ENCODE data around the gene SLC38A1.

Gene SLC38A1

DNA sequence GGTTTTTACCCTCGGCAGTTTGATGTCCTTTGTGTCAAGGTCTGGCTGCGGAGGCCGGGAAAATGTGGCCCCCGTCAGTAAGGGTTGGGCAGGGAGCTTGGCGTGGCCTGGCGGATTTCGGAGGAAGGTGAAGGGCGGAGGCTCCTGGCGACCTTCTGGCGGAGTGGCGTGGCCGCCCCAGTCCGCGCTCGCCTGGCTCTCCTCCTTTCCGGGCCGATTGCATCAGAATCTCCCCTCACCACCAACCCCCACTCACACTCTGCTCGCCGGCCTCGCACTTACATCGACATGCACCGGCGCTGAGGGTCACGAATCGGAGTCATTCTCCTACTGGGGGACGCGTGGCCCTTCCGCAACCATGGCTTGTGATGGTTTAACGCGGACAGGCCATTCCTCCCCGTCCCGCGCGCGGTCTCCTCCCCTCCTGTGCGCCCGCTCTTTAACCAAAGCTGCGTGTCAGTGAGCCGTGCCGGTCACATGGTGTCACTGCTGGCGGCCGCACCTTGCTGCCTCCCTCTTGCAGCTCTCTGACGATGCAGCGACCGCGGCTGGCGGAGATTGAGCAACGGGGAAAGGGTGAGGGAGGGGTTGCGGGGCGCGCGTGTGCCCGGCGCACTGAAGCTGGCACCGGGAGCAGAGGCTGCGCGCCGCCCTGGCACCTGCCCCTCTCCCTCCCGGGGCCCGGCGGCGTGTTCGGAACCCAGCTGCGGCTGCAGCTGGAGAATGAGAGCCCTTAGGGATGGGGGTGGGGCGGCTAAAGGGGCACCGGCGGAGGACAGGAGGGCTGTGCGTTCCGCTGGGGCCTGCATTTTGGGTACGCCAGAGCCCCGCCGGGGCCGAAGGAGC is at the start of gene SLC38A1:
TSS of gene SLC38A1 (minus strand) at position 461 of the 846 bp plus-strand sequence. CDS start 29,243 bp downstream, outside the sequence.
- no peaks in the 10 kb centered on the region for H3K27me3 ChIP-seq (replicated peaks; ENCODE audit: control insufficient read depth, insufficient read depth, low read length)
- no peaks in the 10 kb centered on the region for H3K36me3 ChIP-seq (ENCODE audit: control insufficient read depth, insufficient read depth, low read length)
- TF ChIP-seq, protein P1, sequence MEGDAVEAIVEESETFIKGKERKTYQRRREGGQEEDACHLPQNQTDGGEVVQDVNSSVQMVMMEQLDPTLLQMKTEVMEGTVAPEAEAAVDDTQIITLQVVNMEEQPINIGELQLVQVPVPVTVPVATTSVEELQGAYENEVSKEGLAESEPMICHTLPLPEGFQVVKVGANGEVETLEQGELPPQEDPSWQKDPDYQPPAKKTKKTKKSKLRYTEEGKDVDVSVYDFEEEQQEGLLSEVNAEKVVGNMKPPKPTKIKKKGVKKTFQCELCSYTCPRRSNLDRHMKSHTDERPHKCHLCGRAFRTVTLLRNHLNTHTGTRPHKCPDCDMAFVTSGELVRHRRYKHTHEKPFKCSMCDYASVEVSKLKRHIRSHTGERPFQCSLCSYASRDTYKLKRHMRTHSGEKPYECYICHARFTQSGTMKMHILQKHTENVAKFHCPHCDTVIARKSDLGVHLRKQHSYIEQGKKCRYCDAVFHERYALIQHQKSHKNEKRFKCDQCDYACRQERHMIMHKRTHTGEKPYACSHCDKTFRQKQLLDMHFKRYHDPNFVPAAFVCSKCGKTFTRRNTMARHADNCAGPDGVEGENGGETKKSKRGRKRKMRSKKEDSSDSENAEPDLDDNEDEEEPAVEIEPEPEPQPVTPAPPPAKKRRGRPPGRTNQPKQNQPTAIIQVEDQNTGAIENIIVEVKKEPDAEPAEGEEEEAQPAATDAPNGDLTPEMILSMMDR (IDR thresholded peaks at IDR 0.05; ENCODE audit: insufficient read depth, low read length, poor library complexity, severe bottlenecking): no peak
- H3K4me3 ChIP-seq (replicated peaks; ENCODE audit: low read depth, low read length): peak within 1 kb of the TSS; percentile 95
- DNase-seq (ENCODE audit: extremely low read depth, insufficient read length): peak; percentile 90

DNA sequence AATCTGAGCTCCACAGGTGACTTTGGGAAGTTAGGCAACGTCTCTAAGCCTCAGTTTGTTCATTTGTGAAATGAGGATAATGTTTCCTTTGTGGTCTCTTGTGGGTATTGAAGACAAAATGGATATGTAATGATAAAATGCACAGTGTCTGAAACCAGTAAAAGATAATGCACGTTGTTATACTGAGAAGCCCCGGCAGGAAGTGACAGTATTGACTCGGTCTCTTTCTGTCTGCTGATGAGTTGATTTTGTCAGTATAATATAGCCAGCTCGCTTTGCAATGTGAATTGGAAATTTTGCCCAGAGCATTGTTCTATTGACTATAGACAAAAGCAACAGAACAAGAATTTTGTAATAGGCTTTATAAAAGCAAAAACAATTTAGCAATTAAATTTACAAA is 49.2 kb upstream of the SLC38A1 start:
- Histone ChIP-seq H3K4me3 (replicated peaks; ENCODE audit: low read depth, low read length) (no peak overlapping the region), H3K27me3 (replicated peaks; ENCODE audit: control insufficient read depth, insufficient read depth, low read length) (no peaks in the 10 kb centered on the region), H3K36me3 (ENCODE audit: control insufficient read depth, insufficient read depth, low read length) (no peaks in the 10 kb centered on the region)
- no peak for DNase-seq (ENCODE audit: extremely low read depth, insufficient read length)
- TF ChIP-seq, protein P1 (IDR thresholded peaks at IDR 0.05; ENCODE audit: insufficient read depth, low read length, poor library complexity, severe bottlenecking): no peak

DNA sequence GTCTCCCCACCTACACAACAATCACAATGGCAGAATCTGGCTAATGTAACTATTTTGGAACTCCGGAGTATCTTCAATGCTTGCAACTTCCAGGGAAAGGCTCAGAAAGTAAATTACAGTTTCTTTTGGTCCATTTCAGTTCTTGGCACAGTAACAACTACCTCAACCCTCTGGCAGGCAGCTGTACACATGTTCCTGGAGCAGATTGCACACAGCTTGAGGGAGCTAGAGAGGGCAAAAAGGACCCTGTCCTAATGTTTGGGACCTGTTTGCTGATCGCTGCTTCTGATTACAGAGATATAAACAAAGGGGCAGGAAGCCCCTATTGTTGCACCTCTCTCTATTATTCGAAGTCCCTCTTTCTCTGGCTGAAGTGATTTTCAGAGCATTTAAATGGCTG is 35.2 kb upstream of the SLC38A1 start:
- H3K27me3 ChIP-seq (replicated peaks; ENCODE audit: control insufficient read depth, insufficient read depth, low read length): no peaks in the 10 kb centered on the region
- no peak for DNase-seq (ENCODE audit: extremely low read depth, insufficient read length)
- no peak overlapping the region for H3K4me3 ChIP-seq (replicated peaks; ENCODE audit: low read depth, low read length)
- H3K36me3 ChIP-seq (ENCODE audit: control insufficient read depth, insufficient read depth, low read length): no peaks in the 10 kb centered on the region
- TF ChIP-seq, protein P1 (IDR thresholded peaks at IDR 0.05; ENCODE audit: insufficient read depth, low read length, poor library complexity, severe bottlenecking): no peak

DNA sequence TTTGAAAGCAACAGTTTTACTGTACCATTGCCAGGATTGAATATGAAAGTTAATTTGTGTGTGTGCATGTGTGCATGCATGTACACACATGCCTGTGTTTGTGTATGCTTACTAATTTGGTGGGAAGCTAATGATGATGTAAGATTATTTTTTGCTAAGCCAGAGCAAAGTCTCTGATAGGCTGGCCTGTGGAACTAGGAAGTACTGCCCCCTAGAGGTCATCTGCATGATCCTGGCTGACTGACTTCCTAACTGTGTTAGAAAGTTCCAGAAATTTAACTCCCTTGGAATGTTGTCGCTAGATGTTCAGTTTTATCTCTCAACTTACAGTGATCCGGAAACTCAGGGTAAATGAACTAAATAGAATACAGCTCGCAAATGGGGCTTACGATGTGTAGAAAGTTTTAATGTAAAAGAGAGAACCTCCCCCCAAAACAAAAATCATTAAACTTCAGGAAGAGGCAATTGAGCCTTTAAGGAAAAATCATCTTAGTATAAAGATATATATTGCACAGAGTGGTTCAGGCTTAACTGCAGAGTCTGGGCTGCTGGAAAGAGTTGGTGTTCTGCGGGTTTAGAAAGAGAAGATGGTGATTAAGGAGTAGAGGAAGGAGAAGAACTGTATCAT is 34.3 kb upstream of the SLC38A1 start:
- TF ChIP-seq, protein P1 (IDR thresholded peaks at IDR 0.05; ENCODE audit: insufficient read depth, low read length, poor library complexity, severe bottlenecking): peak; percentile 76
- Histone ChIP-seq H3K36me3 (ENCODE audit: control insufficient read depth, insufficient read depth, low read length) (no peaks in the 10 kb centered on the region), H3K4me3 (replicated peaks; ENCODE audit: low read depth, low read length) (no peak overlapping the region), H3K27me3 (replicated peaks; ENCODE audit: control insufficient read depth, insufficient read depth, low read length) (no peaks in the 10 kb centered on the region)
- no peak for DNase-seq (ENCODE audit: extremely low read depth, insufficient read length)

DNA sequence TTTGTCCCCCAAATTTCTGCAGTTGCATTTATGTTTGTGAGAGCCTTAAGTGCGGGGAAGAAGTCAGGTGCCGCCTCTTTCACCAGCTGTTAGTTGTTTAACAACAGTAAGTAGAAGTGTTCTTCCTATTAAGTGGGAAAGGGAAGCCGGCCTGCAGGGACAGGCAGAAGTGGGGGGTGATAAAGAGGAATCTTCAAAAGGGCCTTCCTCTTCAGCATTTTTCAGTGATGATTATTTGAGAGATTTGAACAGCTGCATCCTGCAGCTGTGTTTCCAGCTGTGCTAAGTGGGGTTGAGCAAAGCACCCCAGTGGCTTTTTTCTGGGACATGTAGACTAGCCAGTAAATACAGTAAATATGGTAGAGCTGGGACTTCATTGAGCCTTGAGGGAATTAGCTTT is 32.1 kb upstream of the SLC38A1 start:
- no peaks in the 10 kb centered on the region for H3K36me3 ChIP-seq (ENCODE audit: control insufficient read depth, insufficient read depth, low read length)
- H3K4me3 ChIP-seq (replicated peaks; ENCODE audit: low read depth, low read length): no peak overlapping the region
- no peak for DNase-seq (ENCODE audit: extremely low read depth, insufficient read length)
- TF ChIP-seq, protein P1 (IDR thresholded peaks at IDR 0.05; ENCODE audit: insufficient read depth, low read length, poor library complexity, severe bottlenecking): no peak
- H3K27me3 ChIP-seq (replicated peaks; ENCODE audit: control insufficient read depth, insufficient read depth, low read length): no peaks in the 10 kb centered on the region

Measured in GM06990 (cell line).